Heart right ventricle (tissue), 16 donors: ENCODE measurements around the gene MFSD11. TPM values are rescaled to one million over a fixed set of nuclear protein-coding genes. Genes with fewer than 3 reads are reported as not detected.
"Not testable (repeated sequence)": the region's sequence is repeated elsewhere in the genome, so short reads cannot be mapped to it uniquely, and the experiment has no call there.

Experiments
- ATAC-seq, 8 donors: fragments of 200-7000 bp; cut with Tn5 transposase; one replicate each; pipeline ENCODE4 v1.9.1; 2020; ENCODE audit warnings: mild to moderate bottlenecking in 8 of 8, moderate library complexity in 8 of 8, moderate number of reproducible peaks in 1 of 8
- DNase-seq, 2 donors: peaks; one replicate each; pipeline ENCODE4 v3.0.0-alpha.2; 2020
- H3K27ac ChIP-seq, 10 donors: fragments of 200-600 bp; sonication (generic) in 2 of 10; one replicate each; pipeline versions ENCODE4 v1.5.0 to v1.8.0; 2020 to 2022; ENCODE audit warnings: mild to moderate bottlenecking in 3 of 10
- H3K27me3 ChIP-seq, 7 donors: fragments of 200-600 bp; one replicate each; pipeline ENCODE4 v1.8.0; 2021 to 2022; ENCODE audit warnings: mild to moderate bottlenecking in 2 of 7
- H3K36me3 ChIP-seq, 9 donors: fragments of 200-600 bp; sonication (generic) in 1 of 9; one replicate each; pipeline versions ENCODE4 v1.5.0 to v1.8.0; 2020 to 2022; ENCODE audit warnings: mild to moderate bottlenecking in 2 of 9
- H3K4me1 ChIP-seq, 9 donors: fragments of 200-600 bp; sonication (generic) in 1 of 9; one replicate each; pipeline versions ENCODE4 v1.5.0 to v1.8.0; 2020 to 2022; ENCODE audit warnings: mild to moderate bottlenecking in 4 of 9
- H3K4me3 ChIP-seq, 10 donors: fragments of 200-600 bp; sonication (generic) in 2 of 10; one replicate each; pipeline versions ENCODE4 v1.5.0 to v1.8.0; 2020 to 2022; ENCODE audit warnings: mild to moderate bottlenecking in 7 of 10, moderate library complexity in 2 of 10
- H3K9me3 ChIP-seq, 11 donors: fragments of 200-600 bp in 10 of 11; sonication (generic) in 2 of 11; one replicate each; pipeline versions ENCODE4 v1.5.0 to v1.8.0; 2013 to 2022; ENCODE audit warnings: mild to moderate bottlenecking in 2 of 11, control low read depth in 1 of 11, moderate library complexity in 1 of 11
- CTCF ChIP-seq, 9 donors: fragments of 200-600 bp; sonication (generic) in 2 of 9; IDR thresholded peaks; one replicate each; pipeline versions ENCODE4 v1.5.0 to v1.8.0; 2021 to 2022; ENCODE audit warnings: antibody characterized with exemption in 9 of 9, mild to moderate bottlenecking in 5 of 9, moderate library complexity in 1 of 9
- WGBS, 2 donors: extraction: QIAGEN DNeasy Blood & Tissue Kit; methylation state at CpG; one replicate each; pipeline ENCODE4 v1.1.7; 2013; ENCODE audit warnings: inconsistent platforms in 1 of 2; 5-methylcytosine and 5-hydroxymethylcytosine counted together
- intact Hi-C, 10 donors: fragments of 100-400 bp; cut with DNase I; formaldehyde crosslinking; loops; one replicate each; pipeline versions ENCODE4 v1.11.1 to v1.14.2; 2022
- polyA plus RNA-seq, 2 donors: library from polyadenylated mRNA; stranded (reverse); fragments of 200-250 nt; gene quantifications; one replicate each; pipeline ENCODE4 v1.2.3, GENCODE V29; 2013
- total RNA-seq, 10 donors: library from RNA; stranded (reverse); fragmentation: NEBNext Ultra II Directional in 3 of 10; extraction: Animal tissue kit (Norgen Biotek cat#: 25700) in 3 of 10; gene quantifications; one replicate each; pipeline versions ENCODE4 v1.2.1 to v1.2.4, GENCODE V29; 2021 to 2023
- donor health status: Arrhythmogenic right ventricular cardiomyopathy.
- donor health status: ischemic (EF 13 %, LVEDD 7.1; RV severe dilation, severe dysfunction).
- donor health status: healthy with polysubstance abuse.
- donor health status: DM: no; HTN: yes; CAD: no.
- donor health status: DM: no; HTN: no; CAD: no.
- donor health status: ischemic (EF 25% LVEDD 6.9; RV normal size, moderate dysfunction).
- donor health status: ischemic (EF 25% LVEDD 5.7; RV mildly dilated, moderate dysfunction).
- donor health status: healthy.
- donor health status: DM: yes; HTN: yes; CAD: no.
- donor health status: Ischemic cardiomyopathy.
- donor health status: ischemic (EF 35%, LVEDD 5.7; RV mildly dilated, moderate dysfunction).
- donor health status: nonischemic (EF 11% LVEDD 7.7; RV severe dilation, severe dysfunction).
- donor health status: DM: yes; HTN: yes; CAD: no.
- donor health status: PGD.
- donor health status: ischemic (EF 29% LVEDD 5.4; RV normal size, mild dysfunction).
- donor health status: nonischemic (EF 23%, LVEDD 6.1; RV moderate dilation, normal function).

Gene MFSD11
- total and polyA plus RNA-seq, 12 donors: 9.2 to 34.4 (median 28.9) TPM

DNA sequence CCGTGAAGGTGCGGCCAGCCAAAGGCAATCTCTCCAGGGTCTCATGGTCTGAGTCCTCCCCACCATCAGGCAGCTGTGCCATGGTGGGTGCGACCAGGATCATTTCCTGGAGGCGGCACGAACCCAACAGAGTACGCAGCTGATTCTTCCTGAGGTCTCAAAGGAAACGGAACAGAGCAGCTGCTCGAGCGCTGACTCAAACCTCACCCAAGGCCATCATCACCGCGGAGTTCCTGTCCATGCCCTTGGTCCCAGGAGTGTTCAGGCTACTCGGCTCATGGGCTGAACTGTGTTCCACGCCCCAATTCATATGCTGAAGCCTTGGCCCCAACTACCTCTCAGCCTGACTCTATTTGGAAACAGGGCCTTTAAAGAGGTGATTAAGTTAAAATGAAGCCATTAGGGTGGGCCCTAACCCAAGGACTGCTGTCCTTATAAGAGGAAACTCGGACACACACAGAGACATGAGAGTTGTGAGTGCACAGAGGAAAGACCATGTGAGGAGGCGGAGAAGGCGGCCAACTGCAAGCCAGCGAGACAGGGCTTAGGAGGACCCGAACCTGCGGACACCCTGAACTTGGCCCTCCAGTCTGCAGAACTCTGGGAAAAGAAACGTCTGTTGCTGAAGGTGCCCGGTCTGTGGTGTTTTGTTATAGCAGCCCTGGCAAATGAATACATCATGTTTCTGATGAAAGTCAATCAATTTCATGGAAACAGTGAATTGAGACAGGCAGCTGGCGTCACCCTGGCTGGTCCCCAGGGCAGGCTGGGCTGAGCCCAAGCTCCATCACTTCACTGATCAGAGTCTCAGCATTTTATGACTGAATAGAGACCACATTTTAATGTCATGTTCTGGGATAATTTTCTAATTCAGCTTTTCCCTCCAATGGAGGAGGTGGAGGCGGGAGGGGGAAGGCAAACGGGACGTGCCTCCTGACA is 40.9 kb upstream of the MFSD11 start:
- Histone ChIP-seq H3K4me3 (peak overlapping the region in 1 of 10 donors; percentile 5), H3K27me3 (no peaks in the 10 kb centered on the region), H3K9me3 (no peaks in the 10 kb centered on the region), H3K4me1 (peaks cover 40 to 100% (median 88%) of the 10 kb centered on the region in 9 donors), H3K27ac (peak overlapping the region; percentile 88 to 99 (median 96)), H3K36me3 (peaks cover 0 to 10% (median 0%) of the 10 kb centered on the region in 9 donors)
- intact Hi-C loops: no loop called here
- WGBS, 2 donors: 56 to 60% methylated on average over 25 of the region's 25 CpGs
- no peak for TF ChIP-seq CTCF (IDR thresholded peaks at IDR 0.05)
- DNase-seq (peak; percentile 60 to 73), ATAC-seq (peak in 7 of 8 donors; percentile 10 to 67 (median 22))

- intact Hi-C loops: no loop called here
- peaks cover 43 to 100% (median 88%) of the 10 kb centered on the region in 9 donors for H3K4me1 ChIP-seq
Observed at GRCh38 chr17:76697702-76698465, 40.0 kb upstream of the MFSD11 start.

DNA sequence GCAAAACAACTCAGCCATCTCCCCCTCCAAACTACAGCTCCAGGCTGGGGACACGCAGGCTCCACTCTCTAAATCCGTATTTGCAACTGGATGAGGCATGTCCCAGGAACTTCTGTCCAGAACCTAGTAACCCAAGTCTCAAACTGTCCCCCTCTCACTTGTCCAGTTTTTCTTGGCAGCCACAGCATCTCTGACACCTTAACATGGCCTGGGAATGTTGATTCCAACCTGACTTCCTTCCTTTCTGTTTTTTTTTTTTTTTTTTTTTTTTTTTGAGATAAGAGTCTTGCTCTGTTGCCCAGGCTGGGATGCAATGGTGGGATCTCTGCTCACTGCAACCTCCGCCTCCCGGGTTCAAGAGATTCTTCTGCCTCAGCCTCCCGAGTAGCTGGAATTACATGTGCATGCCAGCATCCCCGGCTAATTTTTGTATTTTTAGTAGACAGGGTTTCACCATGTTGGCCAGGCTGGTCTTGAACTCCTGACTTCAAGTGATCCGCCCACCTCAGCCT is 39.4 kb upstream of the MFSD11 start:
- DNase-seq, H3K4me3 ChIP-seq, ATAC-seq, H3K9me3 ChIP-seq, intact Hi-C loops, H3K27me3 ChIP-seq: not testable (repeated sequence)
- peaks cover 0 to 10% (median 0%) of the 10 kb centered on the region in 9 donors for H3K36me3 ChIP-seq
- 55 to 68% methylated on average over 7 of the region's 7 CpGs for WGBS, 2 donors
- peaks cover 46 to 100% (median 90%) of the 10 kb centered on the region in 9 donors for H3K4me1 ChIP-seq
- H3K27ac ChIP-seq: peak overlapping the region; percentile 88 to 99 (median 96)

More at GRCh38 chr17:76697702-76698465, 40.0 kb upstream of the MFSD11 start:
- peak; percentile 1 to 46 (median 22) for ATAC-seq
- Histone ChIP-seq H3K27me3 (no peaks in the 10 kb centered on the region), H3K27ac (peak overlapping the region; percentile 88 to 99 (median 96)), H3K36me3 (peaks cover 0 to 10% (median 0%) of the 10 kb centered on the region in 9 donors), H3K4me3 (peak overlapping the region in 2 of 10 donors; percentile 5 to 6), H3K9me3 (no peaks in the 10 kb centered on the region)
- DNase-seq: no peak
- WGBS, 2 donors: 23 to 32% methylated on average over 17 of the region's 17 CpGs
- TF ChIP-seq CTCF (IDR thresholded peaks at IDR 0.05): no peak

GRCh38 chr17:76700270-76700616 is 37.7 kb upstream of the MFSD11 start:
- 18 to 19% methylated on average over 8 of the region's 8 CpGs for WGBS, 2 donors
- intact Hi-C loops: no loop called here

More at GRCh38 chr17:76700270-76700616, 37.7 kb upstream of the MFSD11 start:
- Histone ChIP-seq H3K4me3 (peak overlapping the region in 7 of 10 donors; percentile 21 to 54 (median 45)), H3K9me3 (no peaks in the 10 kb centered on the region), H3K27me3 (no peaks in the 10 kb centered on the region), H3K27ac (peak overlapping the region; percentile 88 to 99 (median 96)), H3K36me3 (peaks cover 0 to 12% (median 0%) of the 10 kb centered on the region in 9 donors), H3K4me1 (peaks cover 48 to 96% (median 88%) of the 10 kb centered on the region in 9 donors)
- TF ChIP-seq CTCF (IDR thresholded peaks at IDR 0.05): no peak
- ATAC-seq: peak; percentile 2 to 41 (median 21)
- DNase-seq: no peak
